Measurements from ENCODE around the gene VEGFA. TPM values are rescaled to one million over a fixed set of nuclear protein-coding genes. Genes with fewer than 3 reads are reported as not detected.

VEGFA gene
- total and polyA plus RNA-seq, 4 donors = 45.8 to 74.3 (median 61.8) TPM

- Histone ChIP-seq H3K9me3 (ENCODE audit: control insufficient read depth, insufficient read depth, low read length) (no peaks in the 10 kb centered on the region), H3K4me1 (ENCODE audit: control insufficient read depth, insufficient read depth, low read length) (no peaks in the 10 kb centered on the region), H3K27ac (ENCODE audit: low read depth, low read length) (no peak overlapping the region), H3K4me3 (ENCODE audit: low read depth, low read length) (no peak overlapping the region), H3K36me3 (ENCODE audit: control insufficient read depth, insufficient read depth, low read length) (no peaks in the 10 kb centered on the region), H3K27me3 (ENCODE audit: control insufficient read depth, insufficient read depth, low read length) (no peaks in the 10 kb centered on the region)
- no peak for DNase-seq (ENCODE audit: low read depth in 4 of 6, low spot score in 6 of 6)
- WGBS (ENCODE audit: insufficient coverage) = 91% methylated on average over 7 of the region's 10 CpGs
Measured at GRCh38 chr6:43800746-43801494, 30.9 kb downstream of the VEGFA start.

DNA sequence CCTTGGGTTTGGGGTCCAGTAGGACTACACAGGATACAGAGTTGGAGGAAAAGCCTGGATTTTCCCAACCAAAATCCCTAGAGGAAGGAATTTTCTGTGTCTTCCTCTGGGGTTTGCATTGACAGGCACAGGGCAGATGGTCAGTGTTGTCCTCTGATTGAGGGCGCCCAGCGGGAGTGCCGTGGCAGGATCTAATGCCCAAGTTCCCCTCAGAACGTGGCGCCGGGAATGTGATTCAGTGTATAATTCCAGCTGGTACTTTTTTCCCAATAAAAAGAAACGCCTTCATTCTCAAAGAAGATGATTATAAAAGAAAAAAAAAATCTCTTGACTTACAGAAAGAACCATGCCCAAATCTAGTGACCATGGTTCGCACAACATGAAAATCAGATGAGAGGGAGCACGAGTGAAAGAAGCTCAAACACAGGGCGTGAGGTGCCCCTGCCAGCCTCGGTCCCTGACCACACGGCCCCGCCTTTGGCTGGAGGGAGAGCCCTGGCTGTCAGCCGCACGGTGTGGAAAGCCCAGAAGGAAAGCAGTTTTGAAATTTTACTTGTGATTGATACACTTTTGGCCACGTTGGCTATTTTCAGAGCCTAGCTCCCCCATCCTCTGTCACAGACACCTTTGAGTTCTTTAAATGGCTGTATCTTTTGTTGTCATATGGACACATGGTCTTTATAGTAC lies 31.6 kb downstream of the VEGFA start:
- Histone ChIP-seq H3K4me3 (ENCODE audit: low read depth, low read length) (no peak overlapping the region), H3K27me3 (ENCODE audit: control insufficient read depth, insufficient read depth, low read length) (no peaks in the 10 kb centered on the region), H3K36me3 (ENCODE audit: control insufficient read depth, insufficient read depth, low read length) (no peaks in the 10 kb centered on the region), H3K9me3 (ENCODE audit: control insufficient read depth, insufficient read depth, low read length) (no peaks in the 10 kb centered on the region), H3K27ac (ENCODE audit: low read depth, low read length) (no peak overlapping the region), H3K4me1 (ENCODE audit: control insufficient read depth, insufficient read depth, low read length) (no peaks in the 10 kb centered on the region)
- DNase-seq (ENCODE audit: low read depth in 4 of 6, low spot score in 6 of 6) = no peak
- 83% methylated on average over 8 of the region's 16 CpGs for WGBS (ENCODE audit: insufficient coverage)

GRCh38 chr6:43803055-43803782 lies 33.2 kb downstream of the VEGFA start:
- Histone ChIP-seq H3K27ac (ENCODE audit: low read depth, low read length) (no peak overlapping the region), H3K9me3 (ENCODE audit: control insufficient read depth, insufficient read depth, low read length) (no peaks in the 10 kb centered on the region), H3K4me3 (ENCODE audit: low read depth, low read length) (no peak overlapping the region), H3K4me1 (ENCODE audit: control insufficient read depth, insufficient read depth, low read length) (no peaks in the 10 kb centered on the region), H3K27me3 (ENCODE audit: control insufficient read depth, insufficient read depth, low read length) (no peaks in the 10 kb centered on the region), H3K36me3 (ENCODE audit: control insufficient read depth, insufficient read depth, low read length) (no peaks in the 10 kb centered on the region)
- DNase-seq (ENCODE audit: low read depth in 4 of 6, low spot score in 6 of 6) = no peak
- WGBS (ENCODE audit: insufficient coverage) = 87% methylated on average over 3 of the region's 6 CpGs

DNA sequence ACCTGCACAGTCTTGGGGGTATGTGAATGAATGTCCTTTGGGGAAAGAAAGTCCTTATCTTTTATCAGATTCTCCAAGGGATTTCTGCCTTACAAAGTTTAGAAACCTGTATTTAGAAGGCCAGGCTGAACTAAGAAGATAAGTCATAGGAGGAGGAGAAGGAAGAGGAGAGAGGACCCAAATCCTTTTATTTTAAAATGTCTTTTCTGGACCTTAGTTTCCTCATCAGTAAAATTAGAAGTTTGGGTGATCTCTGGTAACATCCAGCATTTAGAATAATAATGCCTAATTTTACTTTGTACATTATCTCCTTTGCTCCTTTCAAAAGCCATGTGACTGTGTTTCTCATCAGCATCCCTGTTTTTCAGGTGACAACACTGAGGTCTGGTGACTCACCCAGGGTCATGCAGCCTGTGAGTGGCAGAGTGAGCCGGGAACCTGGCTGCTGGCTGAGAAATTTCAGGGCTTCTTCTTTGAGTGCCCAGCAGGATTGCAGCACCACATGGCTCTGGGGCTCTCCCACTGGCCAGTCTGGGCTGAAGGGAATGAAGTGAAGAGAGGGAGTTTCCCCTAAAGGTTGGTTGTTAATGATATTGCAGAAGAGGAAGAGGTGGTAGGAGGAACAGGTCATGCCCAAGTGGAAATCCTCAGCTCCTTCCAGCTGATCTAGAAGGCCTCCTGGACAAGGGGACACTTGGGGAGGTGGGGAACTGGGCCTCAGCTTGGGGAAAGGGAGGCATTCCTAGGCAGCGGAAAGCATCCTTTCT lies 34.0 kb downstream of the VEGFA start:
- no peaks in the 10 kb centered on the region for H3K27me3 ChIP-seq (ENCODE audit: control insufficient read depth, insufficient read depth, low read length)
- H3K4me3 ChIP-seq (ENCODE audit: low read depth, low read length) = no peak overlapping the region
- no peaks in the 10 kb centered on the region for H3K36me3 ChIP-seq (ENCODE audit: control insufficient read depth, insufficient read depth, low read length)
- no peak overlapping the region for H3K27ac ChIP-seq (ENCODE audit: low read depth, low read length)
- no peaks in the 10 kb centered on the region for H3K4me1 ChIP-seq (ENCODE audit: control insufficient read depth, insufficient read depth, low read length)
- no peaks in the 10 kb centered on the region for H3K9me3 ChIP-seq (ENCODE audit: control insufficient read depth, insufficient read depth, low read length)
- WGBS (ENCODE audit: insufficient coverage) = 72% methylated on average over 2 of the region's 2 CpGs
- DNase-seq (ENCODE audit: low read depth in 4 of 6, low spot score in 6 of 6) = no peak

- H3K36me3 ChIP-seq (ENCODE audit: control insufficient read depth, insufficient read depth, low read length) = no peaks in the 10 kb centered on the region
- no peaks in the 10 kb centered on the region for H3K4me1 ChIP-seq (ENCODE audit: control insufficient read depth, insufficient read depth, low read length)
- no peak overlapping the region for H3K27ac ChIP-seq (ENCODE audit: low read depth, low read length)
- no peak for DNase-seq (ENCODE audit: low read depth in 4 of 6, low spot score in 6 of 6)
- H3K9me3 ChIP-seq (ENCODE audit: control insufficient read depth, insufficient read depth, low read length) = no peaks in the 10 kb centered on the region
- WGBS (ENCODE audit: insufficient coverage) = 100% methylated on average over 1 of the region's 4 CpGs
- no peaks in the 10 kb centered on the region for H3K27me3 ChIP-seq (ENCODE audit: control insufficient read depth, insufficient read depth, low read length)
- H3K4me3 ChIP-seq (ENCODE audit: low read depth, low read length) = no peak overlapping the region
Measured at GRCh38 chr6:43804550-43805223, 34.7 kb downstream of the VEGFA start.

DNA sequence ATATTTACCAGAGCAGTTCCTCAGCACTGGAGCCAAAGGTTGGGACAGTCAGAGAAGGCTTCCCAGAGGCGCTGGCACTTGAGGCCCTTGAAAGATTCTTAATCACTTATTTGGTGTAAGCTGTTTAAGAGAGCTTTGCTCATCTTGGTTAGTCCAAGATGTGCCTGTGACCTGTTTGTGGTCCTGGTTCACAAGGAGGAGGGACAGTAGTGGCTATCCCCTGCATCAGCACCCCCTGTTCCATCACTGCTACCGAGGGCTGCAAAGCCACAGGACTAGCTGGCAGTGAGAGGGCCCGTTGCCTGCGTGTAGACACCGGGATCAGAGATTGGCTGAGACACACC lies 35.7 kb downstream of the VEGFA start:
- Histone ChIP-seq H3K9me3 (ENCODE audit: control insufficient read depth, insufficient read depth, low read length) (no peaks in the 10 kb centered on the region), H3K27ac (ENCODE audit: low read depth, low read length) (no peak overlapping the region), H3K4me3 (ENCODE audit: low read depth, low read length) (no peak overlapping the region), H3K27me3 (ENCODE audit: control insufficient read depth, insufficient read depth, low read length) (no peaks in the 10 kb centered on the region), H3K36me3 (ENCODE audit: control insufficient read depth, insufficient read depth, low read length) (no peaks in the 10 kb centered on the region), H3K4me1 (ENCODE audit: control insufficient read depth, insufficient read depth, low read length) (no peaks in the 10 kb centered on the region)
- WGBS (ENCODE audit: insufficient coverage) = 75% methylated on average over 5 of the region's 5 CpGs
- no peak for DNase-seq (ENCODE audit: low read depth in 4 of 6, low spot score in 6 of 6)

DNA sequence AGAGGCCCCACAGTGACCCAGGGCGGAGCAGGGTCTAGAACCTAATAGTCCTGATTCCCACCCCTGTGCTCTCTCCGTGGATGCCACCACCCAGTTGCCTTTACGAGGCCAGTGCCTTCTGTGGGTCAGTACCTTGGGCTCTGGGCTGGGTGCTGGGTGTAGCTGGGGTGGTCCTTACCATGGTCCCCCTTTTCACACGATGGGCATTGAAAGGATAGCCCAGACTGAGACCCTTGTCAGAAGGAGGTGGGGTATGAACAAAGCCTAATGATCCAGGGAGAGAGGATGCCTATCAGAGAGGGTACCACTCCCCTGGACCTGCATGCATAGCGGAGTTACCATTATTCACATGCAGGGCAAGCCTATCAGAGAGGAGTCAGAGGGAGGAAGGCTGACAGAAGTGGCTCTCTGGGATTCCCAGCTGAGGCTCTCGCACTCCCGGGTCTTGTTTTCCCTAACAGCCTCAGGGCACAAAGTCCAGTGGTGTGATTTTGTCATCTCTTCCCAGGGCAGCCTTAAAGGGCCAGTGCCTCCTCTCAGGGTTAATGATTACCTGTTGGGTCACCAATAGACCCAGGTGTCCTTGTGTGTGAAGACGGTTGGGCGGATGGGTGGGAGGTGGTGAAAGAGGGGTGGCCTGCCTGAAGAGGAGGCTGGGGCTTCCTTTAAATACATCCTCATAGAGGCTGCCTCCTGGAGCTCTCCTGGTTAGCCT lies 36.2 kb downstream of the VEGFA start:
- DNase-seq (ENCODE audit: low read depth in 4 of 6, low spot score in 6 of 6) = no peak
- Histone ChIP-seq H3K36me3 (ENCODE audit: control insufficient read depth, insufficient read depth, low read length) (no peaks in the 10 kb centered on the region), H3K4me3 (ENCODE audit: low read depth, low read length) (no peak overlapping the region), H3K4me1 (ENCODE audit: control insufficient read depth, insufficient read depth, low read length) (no peaks in the 10 kb centered on the region), H3K27me3 (ENCODE audit: control insufficient read depth, insufficient read depth, low read length) (no peaks in the 10 kb centered on the region), H3K27ac (ENCODE audit: low read depth, low read length) (no peak overlapping the region), H3K9me3 (ENCODE audit: control insufficient read depth, insufficient read depth, low read length) (no peaks in the 10 kb centered on the region)
- WGBS (ENCODE audit: insufficient coverage) = 74% methylated on average over 8 of the region's 9 CpGs

DNA sequence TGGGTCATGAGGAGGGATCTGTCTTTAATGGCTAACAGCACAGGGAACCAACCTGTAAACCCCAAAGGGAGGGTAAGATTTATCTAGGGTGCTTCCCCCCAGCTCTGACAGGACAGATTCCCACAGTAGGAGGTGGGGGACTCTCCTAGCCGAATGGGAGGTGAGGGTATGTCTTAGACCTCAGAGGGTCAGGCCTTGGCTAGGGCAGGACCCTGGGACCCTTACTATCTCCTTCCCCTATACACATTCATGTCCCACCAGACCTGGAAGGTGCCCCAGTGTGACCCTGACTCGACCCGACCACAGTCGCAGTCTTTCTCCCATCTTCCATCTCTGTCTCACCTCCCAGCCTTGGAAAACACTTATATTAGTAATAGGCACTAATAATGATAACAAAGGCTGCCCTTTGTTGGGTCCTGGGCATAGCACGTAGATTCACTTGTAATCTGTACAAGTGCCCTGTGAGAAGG lies 36.8 kb downstream of the VEGFA start:
- Histone ChIP-seq H3K27me3 (ENCODE audit: control insufficient read depth, insufficient read depth, low read length) (no peaks in the 10 kb centered on the region), H3K9me3 (ENCODE audit: control insufficient read depth, insufficient read depth, low read length) (no peaks in the 10 kb centered on the region), H3K4me3 (ENCODE audit: low read depth, low read length) (no peak overlapping the region), H3K36me3 (ENCODE audit: control insufficient read depth, insufficient read depth, low read length) (no peaks in the 10 kb centered on the region), H3K27ac (ENCODE audit: low read depth, low read length) (no peak overlapping the region), H3K4me1 (ENCODE audit: control insufficient read depth, insufficient read depth, low read length) (no peaks in the 10 kb centered on the region)
- DNase-seq (ENCODE audit: low read depth in 4 of 6, low spot score in 6 of 6) = no peak
- 80% methylated on average over 1 of the region's 5 CpGs for WGBS (ENCODE audit: insufficient coverage)

Measured in spinal cord (tissue), 10 donors.